ENCODE results near the gene TMED3. TPM values are rescaled to one million over a fixed set of nuclear protein-coding genes. Genes with fewer than 3 reads are reported as not detected.

Gene TMED3
- polyA plus RNA-seq (2014; cell fraction: cytosol; rRNA removed), result 92.0 and 120 TPM in 2 replicates
- polyA plus RNA-seq (2014; cell fraction: nucleus; rRNA removed), result 42.2 and 57.3 TPM in 2 replicates

DNA sequence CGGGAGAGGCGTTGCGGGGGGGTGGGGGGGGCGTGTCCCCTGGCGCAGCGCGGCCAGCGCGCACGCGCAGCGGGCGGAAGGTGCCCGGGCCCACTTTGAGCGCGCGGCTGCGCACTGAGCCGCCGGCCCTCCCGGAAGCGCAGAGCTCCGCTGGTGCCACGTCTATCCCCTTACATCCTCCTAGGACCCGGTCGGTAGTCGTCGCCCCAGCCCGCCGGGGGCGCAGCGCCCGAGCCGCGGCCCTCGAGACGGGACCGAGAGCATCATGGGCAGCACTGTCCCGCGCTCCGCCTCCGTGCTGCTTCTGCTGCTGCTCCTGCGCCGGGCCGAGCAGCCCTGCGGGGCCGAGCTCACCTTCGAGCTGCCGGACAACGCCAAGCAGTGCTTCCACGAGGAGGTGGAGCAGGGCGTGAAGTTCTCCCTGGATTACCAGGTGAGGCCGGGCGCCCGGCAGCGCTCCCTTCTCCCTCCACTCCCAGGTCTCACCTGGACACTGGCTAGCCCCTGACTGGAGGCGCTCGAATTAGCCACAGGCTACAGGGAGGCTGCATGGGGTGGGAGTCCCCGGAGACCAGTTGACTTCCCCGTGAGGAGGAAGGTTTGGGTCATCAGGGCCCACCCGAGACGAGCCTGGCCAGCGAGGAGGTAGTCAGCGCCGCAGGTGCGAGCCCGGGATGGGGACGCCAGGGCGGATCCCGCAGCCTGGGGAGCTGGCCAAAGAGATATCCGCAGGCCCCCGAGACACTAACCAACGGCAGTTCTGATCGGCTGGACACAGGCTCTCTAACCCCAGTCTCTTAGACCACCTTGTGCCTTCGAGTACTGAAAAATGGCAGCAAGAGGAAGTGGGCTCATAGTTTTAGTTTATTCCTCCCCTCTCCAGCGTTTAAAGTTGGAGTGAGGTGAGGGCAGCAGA lies at the start of gene TMED3:
TSS of gene TMED3 (plus strand) at position 128 of the 916 bp plus-strand sequence. CDS start at position 266, 138 bp downstream.
- peak; percentile 90 for DNase-seq (ENCODE audit: low spot score)

- no peak for DNase-seq (ENCODE audit: low spot score)
Measured at GRCh38 chr15:79261836-79262235, 49.1 kb upstream of the TMED3 start.

- DNase-seq (ENCODE audit: low spot score), result no peak
Measured at GRCh38 chr15:79265167-79265566, 45.7 kb upstream of the TMED3 start.

DNA sequence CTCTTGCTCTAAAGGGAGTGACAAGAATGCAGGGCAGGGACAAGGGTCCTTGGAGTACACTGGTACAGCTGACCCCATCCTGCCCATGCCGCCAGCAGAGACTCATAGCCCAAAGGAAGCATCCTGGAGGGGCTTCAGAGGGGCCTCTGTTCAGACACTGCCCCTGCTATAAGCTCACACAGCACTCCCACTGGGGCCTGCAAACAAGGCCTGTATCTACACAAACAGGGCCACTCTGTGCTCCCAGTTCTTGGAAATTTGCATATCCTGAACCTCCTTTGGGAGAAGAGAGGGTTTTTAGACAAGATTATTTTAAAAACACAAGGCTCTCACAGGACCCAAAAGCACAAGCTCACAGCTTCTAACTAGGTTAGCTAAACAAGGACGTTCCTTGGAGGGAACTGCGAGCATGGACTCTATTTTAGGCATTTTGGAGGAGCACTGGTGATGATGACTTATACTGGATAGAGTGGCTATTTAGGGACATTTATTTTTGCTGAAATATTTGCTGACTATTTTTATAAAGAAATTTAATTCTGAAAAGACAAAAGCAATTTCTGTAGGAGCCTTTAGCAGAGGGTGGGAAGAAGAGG lies 44.8 kb upstream of the TMED3 start:
- no peak for DNase-seq (ENCODE audit: low spot score)

GRCh38 chr15:79282371-79283251 lies 28.3 kb upstream of the TMED3 start, which contains the start of gene ANKRD34C:
ANKRD34C (plus strand) TSS chr15:79282722; CDS start chr15:79293285, 10,563 bp downstream.
- no peak for DNase-seq (ENCODE audit: low spot score)

GRCh38 chr15:79283252-79284048 lies 27.5 kb upstream of the TMED3 start:
- peak; percentile 16 for DNase-seq (ENCODE audit: low spot score)

GRCh38 chr15:79290642-79291275 lies 20.2 kb upstream of the TMED3 start:
- DNase-seq (ENCODE audit: low spot score), result no peak

DNA sequence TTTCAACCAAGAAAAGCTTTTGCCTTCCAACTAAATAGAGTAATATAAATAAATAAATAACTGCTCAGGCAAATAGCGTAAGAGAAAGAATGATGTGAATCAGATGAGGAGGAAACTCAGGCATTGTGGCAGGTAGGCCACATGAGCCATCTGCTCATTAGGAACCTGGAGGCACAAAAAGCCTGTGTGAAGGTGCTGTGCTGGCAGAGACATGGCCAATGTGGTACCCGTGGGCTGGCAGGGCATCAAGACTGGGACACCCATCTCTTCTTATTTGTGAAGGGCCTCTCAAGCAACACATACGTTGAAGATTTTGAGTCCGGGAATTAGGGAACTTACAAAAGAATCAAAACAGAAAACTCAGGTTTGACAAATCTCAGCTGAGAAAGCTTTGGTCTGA lies 18.9 kb upstream of the TMED3 start:
- no peak for DNase-seq (ENCODE audit: low spot score)

DNA sequence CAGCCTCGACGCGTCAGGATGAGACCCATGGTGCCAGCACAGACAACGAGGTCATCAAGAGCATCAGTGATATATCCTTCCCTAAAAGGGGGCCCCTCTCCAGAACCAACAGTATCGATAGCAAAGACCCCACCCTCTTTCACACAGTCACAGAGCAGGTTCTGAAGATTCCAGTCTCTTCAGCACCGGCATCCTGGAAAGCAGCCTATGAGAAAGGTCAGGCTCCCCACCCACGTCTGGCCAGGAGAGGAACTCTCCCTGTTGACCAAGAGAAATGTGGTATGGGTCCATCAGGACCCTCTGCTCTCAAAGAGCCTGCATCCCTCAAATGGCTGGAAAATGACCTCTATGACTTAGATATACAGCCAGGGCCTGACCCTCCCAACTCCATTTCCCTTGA lies 16.8 kb upstream of the TMED3 start:
- no peak for DNase-seq (ENCODE audit: low spot score)

DNA sequence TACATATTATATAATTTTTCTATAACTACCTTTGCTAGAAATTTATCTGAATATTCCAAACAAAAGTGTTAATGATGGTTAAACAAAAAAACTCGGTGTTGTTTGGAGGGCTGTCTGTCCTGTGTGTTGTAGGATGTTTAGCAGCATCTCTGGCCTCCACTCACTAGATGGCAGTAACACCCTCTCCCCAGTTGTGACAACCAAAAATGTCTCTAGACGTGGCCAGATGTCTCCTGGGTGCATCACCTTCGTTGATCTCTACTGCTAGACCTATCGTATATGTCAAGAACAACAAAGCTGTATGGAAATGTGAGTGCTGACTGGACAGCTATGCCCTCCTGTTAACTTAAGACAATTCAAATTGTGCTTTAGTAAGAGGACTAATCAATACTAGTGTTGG lies 14.3 kb upstream of the TMED3 start:
- DNase-seq (ENCODE audit: low spot score), result no peak

DNA sequence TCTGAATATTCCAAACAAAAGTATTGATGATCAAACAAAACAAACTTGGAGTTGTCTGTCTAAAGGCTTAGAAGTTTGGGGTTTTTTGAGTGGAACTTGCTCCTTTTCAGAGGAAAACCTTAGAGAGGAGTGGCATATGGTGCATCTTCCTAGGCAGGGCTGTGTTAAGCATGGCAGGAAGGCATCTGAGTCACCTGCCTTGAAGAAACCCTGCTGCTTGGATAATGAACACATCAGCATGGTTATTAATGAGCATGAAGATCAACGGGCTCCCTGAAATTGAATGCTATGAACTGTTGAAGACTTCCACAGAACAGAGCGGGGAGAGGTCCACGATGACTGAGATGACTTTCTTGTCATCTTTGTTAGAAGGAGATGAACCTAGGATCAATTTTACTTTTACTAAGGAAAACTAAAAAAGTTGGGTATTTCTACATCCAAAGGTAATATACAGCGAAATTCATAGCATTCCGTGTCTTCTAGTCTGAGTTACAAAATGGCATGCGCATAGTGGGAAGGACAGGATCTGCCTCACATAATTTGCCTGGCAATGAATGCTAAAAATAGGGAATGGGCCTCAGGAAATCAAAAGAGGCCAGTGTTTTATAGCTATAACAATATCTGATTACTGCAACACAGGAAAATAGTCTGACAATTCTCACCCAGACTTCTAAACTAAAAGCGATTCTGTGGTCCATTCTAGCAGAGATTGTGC lies 11.6 kb upstream of the TMED3 start:
- DNase-seq (ENCODE audit: low spot score), result no peak

DNA sequence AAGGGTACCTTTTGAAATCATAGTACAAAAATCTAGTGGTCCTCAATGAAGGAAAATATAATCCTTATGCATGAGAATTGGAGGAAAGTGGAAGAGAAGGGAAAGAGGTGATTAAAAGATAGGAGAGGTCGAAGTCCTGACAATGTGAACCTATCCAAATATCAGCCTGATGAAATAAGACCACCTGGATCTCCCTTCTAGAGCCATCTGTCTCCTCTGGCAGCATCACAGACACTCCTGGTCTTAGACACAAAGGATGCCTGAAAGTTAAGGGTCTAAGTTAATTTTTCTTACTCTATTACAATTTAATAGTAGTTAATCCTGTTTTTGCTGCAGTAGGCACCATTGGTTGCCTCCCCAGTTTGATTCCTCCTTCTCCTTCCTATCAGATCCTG lies 11.1 kb upstream of the TMED3 start:
- DNase-seq (ENCODE audit: low spot score), result no peak

GRCh38 chr15:79307251-79307650 lies 3.7 kb upstream of the TMED3 start:
- DNase-seq (ENCODE audit: low spot score), result no peak

DNA sequence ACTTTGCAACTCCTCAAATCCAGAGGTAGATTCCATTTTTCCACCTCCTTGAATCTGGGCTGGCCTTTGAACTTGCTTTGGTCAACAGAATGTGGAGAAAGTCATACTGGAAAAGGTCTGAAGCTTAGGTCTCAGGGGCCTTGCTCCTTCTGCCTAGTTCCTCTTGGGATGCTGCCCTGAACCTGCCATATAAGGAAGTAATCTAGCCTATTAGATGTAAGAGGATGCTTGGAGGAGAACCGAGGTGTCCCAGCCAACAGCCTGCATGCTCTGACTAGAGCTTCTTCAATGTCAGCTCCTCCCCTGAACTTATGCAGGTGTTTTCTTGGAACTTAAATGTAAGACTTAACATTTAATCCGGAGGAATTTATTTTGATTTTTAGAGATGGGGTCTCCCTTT lies 2.0 kb upstream of the TMED3 start:
- peak; percentile 26 for DNase-seq (ENCODE audit: low spot score)

GRCh38 chr15:79310612-79310984 lies 314 bp upstream of the TMED3 start:
- no peak for DNase-seq (ENCODE audit: low spot score)

DNA sequence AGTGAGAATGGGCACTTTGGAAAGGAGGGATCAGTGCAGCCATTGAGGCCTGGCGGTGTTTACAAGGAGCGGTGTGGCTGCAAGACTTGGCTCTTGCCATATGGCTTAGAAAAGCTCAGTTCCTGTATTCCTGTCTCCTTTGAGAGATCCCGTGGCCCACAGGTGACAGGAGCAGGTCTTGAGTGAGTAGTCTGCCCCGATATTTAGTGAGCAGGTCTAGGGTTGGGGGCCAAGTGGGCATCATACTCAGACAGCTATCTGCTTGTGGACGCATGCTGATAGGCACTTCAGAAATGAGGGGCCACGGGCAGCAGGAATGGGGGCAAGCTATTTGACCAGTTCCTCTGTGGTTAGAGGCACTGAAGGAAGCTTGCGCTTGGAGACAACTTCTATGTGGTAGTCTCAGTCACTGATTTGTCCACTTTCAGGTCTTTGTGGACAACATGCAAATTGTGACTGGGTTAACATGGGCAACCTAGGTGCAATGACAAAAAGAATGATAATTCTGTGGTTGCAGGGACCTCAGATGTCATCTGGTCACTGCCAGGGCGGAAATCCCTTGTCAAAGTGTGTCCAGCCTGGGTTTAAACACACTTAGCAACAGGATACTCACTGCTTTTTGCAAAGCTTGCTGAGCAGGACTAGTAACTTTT lies 1.1 kb downstream of the TMED3 start:
- DNase-seq (ENCODE audit: low spot score), result peak; percentile 11

DNA sequence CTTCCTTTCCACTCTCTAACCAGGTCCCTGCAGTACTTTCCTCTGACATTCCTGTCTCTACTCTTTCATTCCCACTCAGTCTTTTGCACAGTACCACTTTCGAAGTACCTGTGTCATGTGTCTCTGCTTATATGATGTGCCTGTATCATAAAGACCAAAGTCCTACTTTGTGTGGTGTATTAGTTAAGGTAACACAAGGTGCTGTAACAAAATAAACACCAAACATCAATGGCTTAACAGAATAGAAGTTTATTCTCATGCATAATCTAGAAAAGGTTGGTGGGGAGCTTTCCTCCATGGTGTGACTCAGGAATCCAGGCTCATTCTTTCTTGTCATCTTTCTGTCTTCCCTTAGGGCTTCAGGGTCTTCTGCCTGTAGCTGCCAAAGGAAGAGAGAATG lies 3.3 kb downstream of the TMED3 start:
- DNase-seq (ENCODE audit: low spot score), result no peak

DNA sequence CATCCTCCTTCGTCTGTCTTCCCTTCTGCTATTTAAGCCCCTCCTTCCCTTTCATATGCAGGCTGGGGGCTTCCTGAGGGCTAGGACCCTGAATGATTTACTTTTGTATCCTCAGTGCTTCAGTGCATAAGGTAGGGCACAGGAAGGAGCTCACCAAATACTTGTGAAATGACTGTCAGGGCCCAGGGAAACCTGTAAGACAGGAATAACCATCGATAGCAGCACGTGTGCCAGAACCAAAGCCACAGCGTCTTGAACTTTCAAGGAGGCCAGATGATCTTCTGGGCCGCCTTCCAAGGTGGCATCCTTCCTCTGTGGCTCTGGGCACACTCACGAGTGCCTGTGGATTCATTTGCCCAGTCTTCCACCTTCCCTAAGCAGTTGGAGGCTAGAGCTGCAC lies 3.9 kb downstream of the TMED3 start:
- no peak for DNase-seq (ENCODE audit: low spot score)

DNA sequence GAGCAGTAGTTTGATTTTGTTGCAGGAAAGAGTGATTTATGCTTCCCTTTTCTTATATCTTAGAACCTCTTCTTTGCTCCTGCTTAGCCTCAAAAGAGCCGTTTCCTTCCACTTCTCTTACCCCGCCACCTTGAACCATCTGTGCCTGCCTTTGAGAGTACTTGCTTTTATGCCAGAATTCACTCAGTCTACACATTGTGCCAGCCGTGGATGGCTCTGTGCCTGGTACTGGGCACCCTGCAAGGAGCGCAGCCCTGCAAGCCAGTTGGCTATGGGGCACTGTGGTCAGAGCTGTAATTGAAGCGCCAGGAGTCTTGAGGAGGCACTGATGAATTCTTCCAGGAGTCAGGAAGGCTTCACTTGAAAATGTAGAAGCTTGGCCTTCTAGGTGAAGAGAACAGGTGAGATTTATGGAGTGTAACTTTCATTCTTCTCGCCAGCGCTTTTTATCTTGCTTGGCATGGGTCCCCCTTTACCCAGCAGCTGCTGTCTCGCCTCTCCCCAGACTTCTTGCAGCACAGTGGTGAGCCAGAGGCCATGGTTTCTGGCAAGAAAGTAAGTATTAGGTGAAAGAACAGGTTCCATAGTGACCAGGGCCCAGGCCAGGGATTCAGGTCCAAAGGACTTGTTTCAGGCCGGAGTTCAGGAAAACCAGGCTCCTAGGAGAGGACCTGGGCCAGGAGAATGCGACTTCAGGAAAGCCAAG lies 4.9 kb downstream of the TMED3 start:
- DNase-seq (ENCODE audit: low spot score), result no peak

All from SK-N-DZ (cell line).